ENCODE data around the gene CD300LF. TPM values are rescaled to one million over a fixed set of nuclear protein-coding genes. Genes with fewer than 3 reads are reported as not detected.

The CD300LF gene
- total and polyA plus RNA-seq, 2 experiments from 2014 or later = not detected

DNA sequence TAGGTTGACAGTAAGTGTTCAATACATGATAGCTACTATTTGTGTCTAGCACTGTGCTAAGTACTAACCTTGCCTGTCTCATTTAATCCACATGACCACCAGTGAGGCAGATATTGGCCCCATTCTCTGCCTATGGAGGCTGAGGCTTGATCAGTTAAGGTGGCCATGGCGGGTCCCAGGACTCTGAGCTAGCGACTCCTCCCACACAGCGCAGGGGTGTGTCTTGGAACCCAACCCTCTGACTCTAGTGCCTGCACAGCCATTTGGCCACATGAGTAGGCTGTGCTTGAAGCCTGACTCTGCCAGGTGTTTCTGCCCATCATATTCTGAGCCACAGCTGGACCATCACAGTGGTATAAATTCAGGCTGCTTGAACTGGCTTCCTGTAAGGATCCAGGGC lies 42.1 kb upstream of the CD300LF start (continued):
- TF ChIP-seq, protein P1, sequence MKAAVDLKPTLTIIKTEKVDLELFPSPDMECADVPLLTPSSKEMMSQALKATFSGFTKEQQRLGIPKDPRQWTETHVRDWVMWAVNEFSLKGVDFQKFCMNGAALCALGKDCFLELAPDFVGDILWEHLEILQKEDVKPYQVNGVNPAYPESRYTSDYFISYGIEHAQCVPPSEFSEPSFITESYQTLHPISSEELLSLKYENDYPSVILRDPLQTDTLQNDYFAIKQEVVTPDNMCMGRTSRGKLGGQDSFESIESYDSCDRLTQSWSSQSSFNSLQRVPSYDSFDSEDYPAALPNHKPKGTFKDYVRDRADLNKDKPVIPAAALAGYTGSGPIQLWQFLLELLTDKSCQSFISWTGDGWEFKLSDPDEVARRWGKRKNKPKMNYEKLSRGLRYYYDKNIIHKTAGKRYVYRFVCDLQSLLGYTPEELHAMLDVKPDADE (IDR thresholded peaks at IDR 0.05) = no peak

GRCh38 chr17:74752822-74753401 lies 40.2 kb upstream of the CD300LF start:
- Mint-ChIP-seq H3K27me3 (ENCODE audit: insufficient read depth, low read depth, poor library complexity) (peaks cover 18% of the 10 kb centered on the region), H3K36me3 (ENCODE audit: low read depth) (peaks cover 16% of the 10 kb centered on the region), H3K27ac (no peak overlapping the region), H3K4me1 (peaks cover 44% of the 10 kb centered on the region), H3K9me3 (no peaks in the 10 kb centered on the region), H3K4me3 (no peak overlapping the region)
- H3F3A ChIP-seq (replicated peaks; ENCODE audit: low read depth) = 0 out of 2 replicates have a peak, but pooled peaks cover under 1% of the 10 kb centered on the region
- H3K4me1 ChIP-seq (ENCODE audit: insufficient read depth) = peaks cover 30% of the 10 kb centered on the region
- H3K4me2 ChIP-seq = no peak overlapping the region
- H4K20me1 ChIP-seq (replicated peaks; ENCODE audit: insufficient read depth) = peaks cover 67% of the 10 kb centered on the region
- DNase-seq (ENCODE audit: low spot score) (no peak), ATAC-seq (no peak)
- H3K79me2 ChIP-seq (replicated peaks; ENCODE audit: insufficient read depth) = peaks cover 84% of the 10 kb centered on the region
- no peaks in the 10 kb centered on the region for H3K36me3 ChIP-seq (ENCODE audit: insufficient read depth)
- H2AFZ ChIP-seq = no peak overlapping the region
- no peaks in the 10 kb centered on the region for H3K9me2 ChIP-seq (ENCODE audit: insufficient read depth)
- H3K27me3 ChIP-seq (ENCODE audit: insufficient read depth) = no peaks in the 10 kb centered on the region
- H3K4me3 ChIP-seq = no peak overlapping the region
- H3K27ac ChIP-seq (ENCODE audit: low read depth) = no peak overlapping the region
- TF ChIP-seq NANOG (IDR thresholded peaks at IDR 0.05; ENCODE audit: borderline replicate concordance) = no peak
- no peak for TF ChIP-seq ZNF114 (CRISPR knock-in tag; IDR thresholded peaks at IDR 0.05)
- TF ChIP-seq REST (IDR thresholded peaks at IDR 0.05; ENCODE audit: unreplicated experiment) = no peak
- no peak for TF ChIP-seq ZNF331 (CRISPR knock-in tag; IDR thresholded peaks at IDR 0.05; ENCODE audit: low read depth)
- TF ChIP-seq ZNF462 (CRISPR knock-in tag; IDR thresholded peaks at IDR 0.05) = no peak
- no peak for TF ChIP-seq CTCF (conservative IDR thresholded peaks at IDR 0.05; ENCODE audit: low read depth in 2 of 2)
- TF ChIP-seq, protein P1 (IDR thresholded peaks at IDR 0.05) = no peak
- TF ChIP-seq STAT1 (IDR thresholded peaks at IDR 0.05; ENCODE audit: unreplicated experiment) = no peak
- no peak for TF ChIP-seq POLR2AphosphoS5 (IDR thresholded peaks at IDR 0.05; ENCODE audit: low read depth)
- no peak for TF ChIP-seq CREB1 (CRISPR knock-in tag; IDR thresholded peaks at IDR 0.05; ENCODE audit: low read depth)
- TF ChIP-seq EZH2phosphoT487 (IDR thresholded peaks at IDR 0.05; ENCODE audit: unreplicated experiment) = no peak

Measured in GM23338 (cell line).